ENCODE measurements around the gene CFDP1.
"Not testable (repeated sequence)": the region's sequence is repeated elsewhere in the genome, so short reads cannot be mapped to it uniquely, and the experiment has no call there.

CFDP1 gene

DNA sequence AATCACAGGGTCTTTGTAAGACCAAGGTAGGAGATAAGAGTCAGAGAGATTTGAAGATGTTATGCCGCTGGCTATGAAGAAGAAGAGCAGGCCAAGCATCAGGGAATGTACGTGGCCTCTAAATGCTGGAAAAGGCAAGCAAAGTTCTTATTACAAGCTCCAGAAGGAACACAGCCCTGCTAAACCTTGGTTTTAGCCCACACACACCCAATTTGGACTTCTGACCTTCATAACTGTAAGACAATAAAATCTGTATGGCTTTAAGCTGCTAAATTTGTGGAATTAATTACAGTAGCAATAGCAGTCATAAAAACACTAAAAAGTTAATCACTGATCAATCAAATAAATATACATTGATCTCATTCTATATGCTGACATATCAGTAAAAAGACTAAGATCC, 25.1 kb upstream of the CFDP1 start:
- no peak for DNase-seq (ENCODE audit: low spot score)

DNA sequence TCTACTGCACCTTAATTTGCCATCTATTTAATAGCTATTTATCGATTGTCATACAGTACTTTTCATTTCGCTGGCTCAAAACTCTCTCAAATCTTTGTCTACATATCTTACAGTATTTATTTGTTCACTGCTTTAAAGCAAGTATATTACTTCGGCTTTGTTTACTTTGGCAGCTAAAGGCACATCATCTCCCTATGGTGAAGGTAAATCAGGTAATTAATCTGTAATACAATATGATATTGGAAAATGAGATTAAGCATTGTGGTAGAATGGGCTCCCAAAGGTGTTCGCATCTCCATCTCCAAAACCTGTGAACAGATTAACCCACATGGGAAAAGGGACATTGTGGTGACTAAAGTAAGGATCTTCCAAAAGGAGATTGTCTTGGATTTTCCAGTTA, 24.7 kb upstream of the CFDP1 start:
- no peak for DNase-seq (ENCODE audit: low spot score)

DNA sequence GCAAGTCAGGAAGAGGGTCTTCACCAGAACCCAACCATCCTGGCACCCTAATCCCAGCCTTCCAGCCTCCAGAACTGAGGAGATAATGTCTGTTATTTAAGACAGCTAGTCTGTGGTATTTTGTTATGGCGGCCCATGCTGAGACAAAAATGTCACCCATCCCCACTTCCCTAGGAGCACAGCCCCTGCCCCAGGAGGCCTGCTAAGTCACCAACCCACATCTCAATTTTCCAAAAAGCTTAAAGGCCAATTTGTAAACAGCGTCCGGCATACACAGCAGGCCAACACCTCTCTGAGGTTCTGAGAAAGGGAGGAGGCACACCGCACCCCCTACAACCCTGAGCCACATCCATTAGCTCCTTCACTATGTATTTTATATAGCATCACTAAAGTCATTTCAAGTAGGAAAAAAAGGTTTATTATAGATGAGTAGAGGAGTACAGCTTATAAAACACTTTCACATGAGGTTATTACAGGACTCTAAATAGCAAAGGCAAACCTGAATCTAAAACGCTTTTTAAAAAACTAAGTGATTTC, 24.2 kb upstream of the CFDP1 start:
- no peak for DNase-seq (ENCODE audit: low spot score)

DNA sequence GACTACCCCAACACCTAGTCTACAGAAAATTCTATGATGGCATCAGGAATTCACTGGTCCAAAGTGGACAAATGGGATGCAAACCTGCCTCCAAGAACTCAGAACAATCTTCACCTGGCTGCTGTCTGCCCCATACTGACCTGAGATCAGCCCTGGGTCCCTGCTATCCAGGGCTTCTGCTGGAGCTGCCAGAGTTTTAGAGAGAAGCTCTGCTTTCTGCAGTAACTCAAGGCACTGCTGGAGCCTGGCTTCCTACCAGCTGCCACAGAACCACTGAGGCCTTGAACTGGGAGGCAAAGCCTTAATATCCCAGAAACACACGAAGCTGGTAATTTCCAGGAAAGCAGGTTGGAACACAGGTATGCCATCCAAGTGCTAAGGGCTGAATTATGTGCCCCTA, 23.7 kb upstream of the CFDP1 start:
- no peak for DNase-seq (ENCODE audit: low spot score)

DNA sequence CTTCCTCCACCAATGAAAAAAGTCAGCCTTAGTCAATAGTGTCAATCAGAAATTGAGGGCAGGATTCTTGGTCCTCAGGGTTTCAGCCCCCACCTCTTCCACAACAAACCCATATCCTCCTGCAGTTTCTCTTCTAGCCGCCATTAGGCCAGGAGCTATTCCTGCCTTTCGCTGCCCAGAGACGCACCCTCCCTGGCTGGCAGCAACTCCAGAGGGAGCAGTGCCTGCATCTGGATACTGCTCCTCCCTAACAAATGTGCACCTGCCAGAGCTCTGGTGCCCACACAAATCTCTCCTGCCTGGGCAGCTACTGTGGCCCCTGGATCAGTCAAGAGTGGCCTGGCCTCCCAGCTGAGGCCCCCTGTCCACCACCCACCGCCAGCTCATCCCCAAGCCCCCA, 23.2 kb upstream of the CFDP1 start:
- DNase-seq (ENCODE audit: low spot score), result not testable (repeated sequence)

DNA sequence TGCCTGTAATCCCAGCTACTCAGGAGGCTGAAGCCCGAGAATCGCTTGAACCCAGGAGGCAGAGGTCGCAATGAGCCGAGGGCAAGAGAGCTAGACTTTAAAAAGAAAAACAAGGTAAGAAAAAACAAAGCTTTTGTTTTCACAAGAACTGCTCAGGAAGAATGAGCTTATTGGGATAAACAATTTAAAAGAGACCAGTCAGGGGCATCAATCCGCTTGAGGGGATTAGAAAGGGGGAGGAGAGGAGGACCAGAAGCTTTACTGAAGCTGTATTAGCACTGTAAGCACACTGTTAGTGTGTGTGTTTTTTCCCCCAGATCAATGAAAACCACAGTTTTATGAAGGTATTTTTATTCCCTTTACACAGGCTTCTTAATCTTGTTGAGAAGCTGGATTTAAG, 22.4 kb upstream of the CFDP1 start:
- DNase-seq (ENCODE audit: low spot score), result no peak

DNA sequence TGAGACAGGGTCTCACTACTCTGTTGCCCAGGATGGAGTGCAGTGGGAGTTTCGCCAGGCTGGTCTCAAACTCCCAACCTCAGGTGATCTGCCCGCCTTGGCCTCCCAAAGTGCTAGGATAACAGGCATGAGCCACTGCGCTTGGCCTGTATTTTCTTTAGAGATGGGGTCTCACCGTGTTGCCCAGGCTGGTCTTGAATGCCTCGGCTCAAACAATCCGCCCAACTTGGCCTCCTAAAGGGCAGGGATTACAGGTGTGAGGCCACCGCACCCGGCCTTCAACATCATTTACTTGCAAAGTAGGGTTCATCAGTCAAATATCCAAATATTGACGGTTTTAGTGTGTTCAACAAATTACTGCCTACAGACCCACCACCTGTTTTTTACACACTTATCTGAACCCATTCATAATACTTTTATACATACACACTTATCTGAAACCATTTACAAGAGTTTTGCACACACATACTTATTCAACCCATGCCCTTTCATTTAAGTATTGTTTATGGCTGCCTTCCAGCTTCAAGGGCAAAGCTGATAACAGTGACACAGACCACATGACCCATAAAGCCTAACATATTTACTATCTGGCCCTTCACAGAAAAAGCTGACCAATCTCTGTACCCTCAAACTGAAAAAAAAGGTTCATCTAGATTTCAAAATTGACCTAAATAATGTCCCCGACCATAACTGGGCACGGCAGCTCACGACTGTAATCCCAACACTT, 19.3 kb upstream of the CFDP1 start:
- DNase-seq (ENCODE audit: low spot score), result no peak

DNA sequence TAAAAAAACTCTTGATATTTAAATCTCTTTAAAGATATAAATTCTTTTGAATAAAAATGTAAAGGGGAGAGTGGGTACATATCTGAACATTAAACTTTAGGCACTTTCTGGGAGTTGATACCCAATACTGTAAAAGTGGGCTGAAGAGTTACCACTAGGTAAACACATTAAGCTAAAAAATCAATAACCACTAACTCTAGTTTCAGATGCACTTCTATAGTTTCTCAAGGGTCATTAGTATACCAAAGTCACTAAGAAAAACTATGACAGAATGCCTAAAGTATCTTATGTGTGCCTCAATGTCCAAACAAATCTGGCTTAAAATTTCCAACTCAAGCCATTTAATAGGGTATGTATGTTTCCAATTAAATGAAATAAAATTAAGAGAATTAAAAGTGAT, 13.1 kb upstream of the CFDP1 start:
- DNase-seq (ENCODE audit: low spot score), result no peak

DNA sequence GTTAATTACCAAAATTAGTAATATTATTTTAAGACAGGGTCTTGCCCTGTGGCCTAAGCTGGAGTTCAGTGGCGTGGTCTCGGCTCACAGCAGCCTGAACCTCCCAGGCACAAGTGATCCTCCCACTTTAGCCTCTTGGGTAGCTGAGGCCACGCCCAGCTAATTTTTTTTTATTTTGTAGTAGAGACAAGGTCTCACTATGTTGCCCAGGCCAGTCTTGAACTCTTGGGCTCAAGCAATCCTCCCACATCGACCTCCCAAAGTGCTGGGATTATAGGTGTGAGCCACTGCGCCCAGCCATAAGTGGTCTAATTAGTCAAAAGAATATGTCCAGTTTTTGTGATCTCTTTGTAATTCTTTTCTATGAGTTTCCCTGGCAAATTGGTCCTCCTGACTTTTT, 12.0 kb upstream of the CFDP1 start:
- no peak for DNase-seq (ENCODE audit: low spot score)

DNA sequence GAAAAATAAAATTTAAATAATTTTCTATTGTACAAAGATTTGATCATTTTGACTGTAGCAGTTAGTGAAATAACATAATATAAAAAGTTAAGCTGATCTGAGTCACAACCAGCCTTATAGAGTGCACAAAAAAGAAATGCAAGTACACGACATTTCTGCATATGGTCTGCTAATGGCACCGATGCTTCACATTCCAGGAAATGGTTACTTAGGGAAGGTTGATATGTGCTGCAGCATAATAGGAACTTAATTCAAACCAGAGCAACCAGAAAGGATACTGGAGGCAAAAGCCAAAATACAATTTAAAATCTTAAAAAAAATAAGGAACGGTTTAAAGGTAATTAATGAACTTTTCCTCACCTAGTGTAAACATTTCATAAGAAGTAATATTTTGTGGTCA, 10.0 kb upstream of the CFDP1 start:
- DNase-seq (ENCODE audit: low spot score), result no peak

DNA sequence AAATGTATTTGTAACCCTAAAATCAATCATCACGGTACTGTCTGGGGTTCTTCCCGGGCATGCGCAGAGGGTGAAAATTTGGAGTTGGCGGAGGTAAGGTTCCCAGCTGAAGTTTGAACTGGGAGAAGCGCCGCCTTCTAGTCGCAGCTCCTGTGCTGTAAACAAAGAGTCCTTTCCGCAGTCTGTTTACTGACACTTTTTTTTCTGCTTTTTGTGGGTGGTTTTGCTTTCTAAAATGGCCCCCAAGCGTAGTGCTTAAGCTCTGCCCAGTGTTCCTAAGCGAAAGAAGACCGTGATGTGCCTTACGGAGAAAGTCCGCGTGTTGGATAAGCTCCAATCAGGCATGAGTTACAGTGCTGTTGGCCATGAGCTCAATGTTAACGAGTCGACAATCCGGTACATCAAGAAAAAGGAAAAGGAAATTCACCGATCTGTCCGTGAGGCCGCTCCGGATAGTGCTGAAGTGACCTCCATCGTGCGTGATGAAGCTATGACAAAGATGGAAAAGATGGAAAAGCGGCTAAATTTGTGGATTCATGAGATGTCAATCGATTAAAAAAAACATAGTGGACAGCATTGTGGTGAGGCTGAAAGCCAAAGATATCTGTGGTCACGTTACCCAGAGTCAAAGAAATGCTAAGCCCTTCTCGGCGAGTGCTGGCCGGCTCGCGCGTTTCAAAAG, 570 bp upstream of the CFDP1 start:
- peak; percentile 76 for DNase-seq (ENCODE audit: low spot score)

DNA sequence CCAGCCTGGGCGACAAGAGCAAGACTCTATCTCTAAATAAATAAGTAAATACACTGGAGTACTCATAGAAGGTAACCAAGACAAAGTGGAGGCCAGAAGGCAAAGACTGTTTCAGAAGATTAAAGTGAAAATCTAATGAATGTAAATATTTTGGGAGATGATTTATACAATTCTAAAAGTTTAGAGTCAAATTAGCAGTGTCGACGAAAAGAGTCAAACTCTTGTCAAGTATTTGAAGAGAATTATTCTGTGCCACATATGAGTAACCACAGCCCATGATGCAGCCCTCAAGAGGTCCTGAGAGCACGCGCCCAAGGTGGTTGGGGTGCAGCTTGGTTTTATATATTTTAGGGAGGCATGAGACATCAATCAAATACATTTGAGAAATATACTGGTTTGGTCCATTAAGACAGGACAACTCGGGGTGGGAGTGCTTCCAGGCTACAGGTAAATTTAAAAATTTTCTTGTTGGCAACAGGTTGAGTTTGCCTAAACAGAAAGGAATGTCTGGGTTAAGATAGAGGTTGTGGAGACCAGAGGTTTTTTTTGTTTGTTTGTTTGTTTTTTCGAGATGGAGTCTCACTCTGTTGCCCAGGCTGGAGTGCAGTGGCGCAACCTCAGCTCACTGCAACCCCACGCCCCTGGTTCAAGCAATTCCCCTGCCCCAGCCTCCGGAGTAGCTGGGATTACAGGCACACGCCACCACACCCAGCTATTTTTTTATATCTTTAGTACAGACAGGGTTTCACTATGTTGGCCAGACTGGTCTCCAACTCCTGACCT, 3.5 kb downstream of the CFDP1 start:
- DNase-seq (ENCODE audit: low spot score), result no peak

DNA sequence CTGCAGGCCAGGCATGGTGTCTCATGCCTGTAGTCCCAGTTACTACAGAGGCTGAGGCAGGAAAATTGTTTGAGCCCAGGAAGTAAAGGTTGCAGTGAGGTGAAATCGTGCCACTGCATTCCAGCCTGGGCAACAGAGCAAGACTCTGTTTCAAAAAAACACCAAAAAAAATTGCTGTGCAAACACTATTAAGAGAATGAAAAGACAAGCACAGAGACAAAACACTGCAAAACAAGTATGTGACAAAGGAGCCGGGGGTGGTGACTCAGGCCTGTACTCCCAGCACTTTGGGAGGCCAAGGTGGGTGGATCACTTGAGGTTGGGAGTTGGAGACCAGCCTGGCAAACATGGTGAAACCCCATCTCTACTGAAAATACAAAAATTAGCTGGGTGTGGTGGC, 6.8 kb downstream of the CFDP1 start:
- DNase-seq (ENCODE audit: low spot score), result not testable (repeated sequence)

DNA sequence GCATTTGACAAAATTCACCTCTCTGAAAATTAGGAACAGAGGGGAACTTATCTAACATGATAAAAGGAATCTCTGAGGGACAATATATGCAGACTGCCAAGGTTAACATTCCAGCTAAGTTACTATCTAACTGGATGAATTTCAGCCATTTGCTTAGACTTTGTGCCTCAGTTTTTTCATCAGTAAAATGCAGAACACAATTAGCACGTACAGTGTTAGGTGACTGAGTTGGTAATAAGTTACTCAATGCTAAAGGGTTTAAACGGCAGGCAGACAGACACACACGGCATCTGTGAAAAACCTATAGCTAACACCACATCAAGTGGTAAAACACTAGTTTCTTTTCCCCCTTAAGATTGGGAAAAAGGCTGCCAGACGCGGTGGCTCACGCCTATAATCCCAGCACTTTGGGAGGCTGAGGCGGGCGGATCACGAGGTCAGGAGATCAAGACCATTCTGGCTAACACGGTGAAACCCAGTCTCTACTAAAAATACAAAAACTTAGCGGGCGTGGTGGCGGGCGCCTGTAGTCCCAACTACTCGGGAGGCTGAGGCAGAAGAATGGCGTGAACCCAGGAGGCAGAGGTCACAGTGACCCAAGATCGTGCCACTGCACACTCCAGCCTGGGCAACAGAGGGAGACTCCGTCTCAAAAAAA, 9.1 kb downstream of the CFDP1 start:
- DNase-seq (ENCODE audit: low spot score), result not testable (repeated sequence)

DNA sequence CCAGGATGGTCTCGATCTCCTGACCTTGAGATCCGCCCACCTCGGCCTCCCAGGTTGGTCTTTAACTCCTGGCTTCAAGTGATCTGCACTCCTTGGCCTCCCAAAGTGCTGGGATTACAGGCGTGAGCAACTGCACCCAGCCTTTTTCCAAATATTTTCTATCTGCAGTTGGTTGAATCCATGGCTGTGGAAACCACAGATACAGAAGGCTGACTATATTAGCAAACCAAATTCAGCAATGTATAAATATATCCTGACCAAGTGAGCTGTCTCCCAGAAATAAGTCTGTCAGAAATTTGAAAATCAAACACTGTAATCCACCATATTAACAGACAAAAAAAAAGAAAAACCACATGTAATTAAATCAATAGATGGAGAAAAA, 9.6 kb downstream of the CFDP1 start:
- no peak for DNase-seq (ENCODE audit: low spot score)

DNA sequence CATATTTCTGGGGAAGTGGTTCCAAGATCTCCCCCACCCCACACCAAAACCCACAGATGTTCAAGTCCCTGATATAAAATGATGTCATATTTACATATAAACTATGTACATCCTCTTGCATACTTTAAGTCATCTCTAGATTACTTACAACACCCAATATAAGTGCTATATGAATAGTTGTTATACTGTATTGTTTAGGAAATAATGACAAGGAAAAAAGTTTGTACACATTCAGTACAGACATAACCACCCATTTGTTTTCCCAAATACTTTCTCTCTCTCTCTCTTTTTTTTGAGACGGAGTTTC, 11.5 kb downstream of the CFDP1 start:
- no peak for DNase-seq (ENCODE audit: low spot score)

DNA sequence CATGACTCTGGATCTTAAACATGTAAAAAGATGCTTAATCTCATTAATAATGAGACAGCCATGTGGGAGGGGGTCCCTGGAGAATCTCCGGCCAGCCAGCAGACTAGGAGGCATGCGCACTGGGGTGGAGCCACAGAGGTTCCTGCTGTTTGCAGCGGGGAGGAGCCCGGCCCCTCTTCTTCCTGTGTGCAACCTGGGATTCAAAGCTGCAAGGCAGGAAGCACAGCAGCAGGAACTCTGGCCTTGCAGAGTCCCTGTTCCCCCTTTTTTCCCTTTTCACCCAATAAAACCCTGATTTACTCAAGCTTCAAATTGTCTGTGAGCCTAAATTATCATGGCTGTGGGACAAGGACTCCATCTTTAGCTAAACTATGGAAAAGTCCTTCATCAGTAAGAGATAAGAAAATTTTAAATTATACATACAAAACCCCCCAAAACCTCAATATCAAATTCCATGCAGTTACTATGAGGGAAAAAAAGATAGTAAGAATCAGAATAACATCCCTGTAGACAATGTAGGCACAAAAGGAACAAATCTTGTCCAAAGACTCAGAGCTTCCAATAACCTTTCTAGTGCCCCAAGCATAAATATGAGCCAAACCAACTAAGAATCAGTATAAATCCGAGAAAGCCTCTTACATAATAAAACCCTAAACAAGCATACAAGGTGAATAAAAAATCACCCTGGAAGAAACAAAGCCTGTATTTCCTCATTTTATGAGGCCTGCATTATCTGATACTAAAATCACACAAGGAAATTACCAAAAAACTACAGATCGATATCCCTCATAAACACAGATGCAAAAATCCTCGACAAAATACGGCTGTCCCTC, 12.1 kb downstream of the CFDP1 start:
- DNase-seq (ENCODE audit: low spot score), result peak; percentile 24

DNA sequence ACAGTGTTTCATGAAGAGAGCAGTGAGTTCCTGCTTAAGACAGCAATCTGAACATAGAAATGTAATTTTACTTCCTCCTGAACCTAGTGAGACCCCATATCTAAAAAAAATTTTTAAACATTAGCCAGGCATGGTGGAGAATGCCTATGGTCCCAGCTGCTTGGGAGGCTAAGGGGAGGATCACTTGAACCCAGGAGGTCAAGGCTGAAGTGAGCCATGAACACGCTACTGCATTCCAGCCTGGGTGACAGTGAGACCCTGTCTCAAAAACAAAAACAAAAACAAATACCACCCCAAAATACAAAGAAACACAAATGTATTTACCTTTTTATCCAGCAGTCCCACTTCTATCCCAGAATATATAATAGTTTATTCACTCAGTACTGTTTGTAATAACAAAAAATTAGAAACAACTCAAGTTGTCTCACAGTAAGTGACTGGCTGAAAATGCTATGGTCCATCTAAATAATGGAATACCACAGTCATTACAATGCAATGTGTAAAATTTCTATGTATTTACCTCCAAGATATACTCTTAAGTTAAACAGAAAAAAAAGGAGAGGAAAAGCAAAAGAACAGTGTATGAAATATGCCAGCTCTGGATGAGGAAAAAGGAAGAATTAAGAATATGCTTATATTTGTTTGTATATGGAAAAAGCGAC, 16.3 kb downstream of the CFDP1 start:
- no peak for DNase-seq (ENCODE audit: low spot score)

DNA sequence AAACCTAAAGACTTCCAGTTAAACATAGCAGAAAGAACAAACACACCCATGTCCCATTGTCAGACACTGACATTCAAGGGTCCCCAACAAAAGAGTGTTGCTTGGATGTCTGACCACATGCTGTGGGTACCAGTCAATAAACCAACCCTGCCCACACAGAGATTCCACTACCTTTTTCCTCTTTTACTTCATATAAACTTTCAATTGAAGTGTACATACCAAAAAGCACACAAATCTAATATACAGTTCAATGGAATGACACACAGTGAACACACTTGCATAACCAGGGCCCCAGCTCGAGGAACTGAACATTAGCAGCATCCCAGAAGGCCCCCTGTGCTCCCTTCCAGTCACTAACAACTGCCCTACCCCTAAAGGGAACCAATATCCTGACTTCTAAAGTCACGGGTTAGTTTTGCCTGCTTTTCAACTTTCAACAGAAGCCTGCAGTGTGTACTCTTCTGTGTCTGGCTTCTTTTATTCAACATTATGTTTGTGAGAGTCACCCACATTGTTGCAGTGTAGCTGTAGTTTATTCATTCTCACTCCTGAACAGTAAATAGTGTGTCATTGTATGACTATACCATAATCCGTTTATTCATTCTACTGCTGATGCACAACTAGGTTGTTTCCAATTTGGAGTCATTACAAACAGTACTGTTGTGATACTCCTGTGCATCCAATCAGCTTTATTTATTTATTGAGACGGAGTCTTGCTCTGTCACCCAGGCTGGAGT, 18.0 kb downstream of the CFDP1 start:
- DNase-seq (ENCODE audit: low spot score), result no peak

DNA sequence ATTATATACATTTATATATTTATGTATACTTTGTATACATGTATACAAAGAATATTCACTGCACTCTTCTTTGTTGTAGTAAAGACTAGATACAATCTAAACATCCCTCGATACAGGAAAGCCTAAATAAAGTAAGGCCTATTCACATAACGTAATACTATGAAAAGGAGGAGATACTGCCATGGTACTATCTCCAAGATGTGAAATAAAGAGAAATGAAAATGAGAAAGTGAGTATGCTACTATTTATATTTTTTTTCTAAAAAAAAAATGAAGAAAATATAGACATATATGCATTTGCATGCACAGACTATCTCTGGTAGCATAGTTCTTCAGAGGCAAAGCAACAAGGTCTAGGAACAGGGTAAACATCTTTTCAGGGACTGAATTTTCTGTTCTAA, 19.4 kb downstream of the CFDP1 start:
- DNase-seq (ENCODE audit: low spot score), result no peak
